GM06990 (cell line): ENCODE measurements around the gene CDH24.
A peak's percentile ranks its signal among the peaks of the same experiment; 100 is the strongest.

Experiments
- DNase-seq: peaks from one replicate; pipeline ENCODE4 v3.0.0-alpha.2; 2011; ENCODE audit not compliant: insufficient read length; ENCODE audit errors: extremely low read depth
- H3K27me3 ChIP-seq: replicated peaks from 2 replicates; pipeline ENCODE4 v1.6.0; 2011; ENCODE audit warnings: low read length; ENCODE audit not compliant: control insufficient read depth, insufficient read depth
- H3K36me3 ChIP-seq: 2 replicates; pipeline ENCODE4 v1.5.1; 2011; ENCODE audit warnings: low read length; ENCODE audit not compliant: control insufficient read depth, insufficient read depth
- H3K4me3 ChIP-seq: replicated peaks from 2 replicates; pipeline ENCODE4 v1.5.1; 2011; ENCODE audit warnings: low read depth, mild to moderate bottlenecking, control low read depth, low read length
- TF ChIP-seq, protein P1 (sequence below): IDR thresholded peaks from 2 replicates; pipeline ENCODE4 v1.5.1; 2011; ENCODE audit warnings: low read length, control low read depth, mild to moderate bottlenecking, inconsistent platforms; ENCODE audit not compliant: insufficient read depth, poor library complexity, severe bottlenecking

Gene CDH24

DNA sequence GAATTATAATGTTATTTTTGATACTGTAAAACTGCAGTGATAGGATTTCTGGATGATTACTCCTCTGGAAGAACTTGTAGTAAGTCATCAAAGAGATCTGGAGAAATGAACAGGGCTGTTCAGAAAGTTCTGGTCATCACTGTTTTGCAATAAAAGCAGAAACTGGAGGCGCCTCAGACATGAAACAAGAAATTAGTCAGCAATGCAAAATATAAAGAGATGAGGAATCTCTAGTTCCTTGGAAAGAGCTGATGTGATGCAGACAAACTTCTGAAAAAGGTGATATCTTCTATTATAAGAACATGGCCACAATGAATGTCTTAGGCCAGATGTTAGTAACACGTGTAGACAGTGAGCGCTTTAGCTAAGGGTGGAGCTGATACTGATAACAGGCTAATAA lies 28.1 kb upstream of the CDH24 start:
- no peaks in the 10 kb centered on the region for H3K27me3 ChIP-seq

DNA sequence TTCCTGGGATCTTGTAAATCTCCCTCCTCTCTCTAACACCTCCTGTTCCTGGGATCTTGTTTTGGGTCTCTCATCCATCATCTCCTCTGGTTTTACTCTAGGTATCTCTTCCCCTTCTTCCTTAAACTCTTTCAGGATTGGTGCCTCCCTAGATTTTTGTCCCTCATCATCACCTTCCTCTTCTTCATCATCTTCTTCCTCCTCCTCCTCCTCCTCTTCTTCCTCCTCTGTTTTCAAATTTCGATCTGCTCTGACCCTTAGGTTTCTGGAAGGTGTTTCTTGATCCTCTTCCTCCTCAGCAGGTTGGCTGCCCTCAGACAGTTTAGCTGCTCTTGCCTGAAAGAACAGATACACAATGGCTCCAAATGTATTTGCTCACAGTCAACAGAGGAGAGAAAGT lies 23.2 kb upstream of the CDH24 start:
- H3K27me3 ChIP-seq = no peaks in the 10 kb centered on the region
- TF ChIP-seq, protein P1, sequence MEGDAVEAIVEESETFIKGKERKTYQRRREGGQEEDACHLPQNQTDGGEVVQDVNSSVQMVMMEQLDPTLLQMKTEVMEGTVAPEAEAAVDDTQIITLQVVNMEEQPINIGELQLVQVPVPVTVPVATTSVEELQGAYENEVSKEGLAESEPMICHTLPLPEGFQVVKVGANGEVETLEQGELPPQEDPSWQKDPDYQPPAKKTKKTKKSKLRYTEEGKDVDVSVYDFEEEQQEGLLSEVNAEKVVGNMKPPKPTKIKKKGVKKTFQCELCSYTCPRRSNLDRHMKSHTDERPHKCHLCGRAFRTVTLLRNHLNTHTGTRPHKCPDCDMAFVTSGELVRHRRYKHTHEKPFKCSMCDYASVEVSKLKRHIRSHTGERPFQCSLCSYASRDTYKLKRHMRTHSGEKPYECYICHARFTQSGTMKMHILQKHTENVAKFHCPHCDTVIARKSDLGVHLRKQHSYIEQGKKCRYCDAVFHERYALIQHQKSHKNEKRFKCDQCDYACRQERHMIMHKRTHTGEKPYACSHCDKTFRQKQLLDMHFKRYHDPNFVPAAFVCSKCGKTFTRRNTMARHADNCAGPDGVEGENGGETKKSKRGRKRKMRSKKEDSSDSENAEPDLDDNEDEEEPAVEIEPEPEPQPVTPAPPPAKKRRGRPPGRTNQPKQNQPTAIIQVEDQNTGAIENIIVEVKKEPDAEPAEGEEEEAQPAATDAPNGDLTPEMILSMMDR = no peak
- H3K36me3 ChIP-seq = peaks cover 34% of the 10 kb centered on the region
- DNase-seq = no peak
- no peak overlapping the region for H3K4me3 ChIP-seq

More for the DNA sequence above, 28.1 kb upstream of the CDH24 start:
- H3K36me3 ChIP-seq = peaks cover 11% of the 10 kb centered on the region
- no peak for DNase-seq
- no peak overlapping the region for H3K4me3 ChIP-seq
- TF ChIP-seq, protein P1 = no peak

DNA sequence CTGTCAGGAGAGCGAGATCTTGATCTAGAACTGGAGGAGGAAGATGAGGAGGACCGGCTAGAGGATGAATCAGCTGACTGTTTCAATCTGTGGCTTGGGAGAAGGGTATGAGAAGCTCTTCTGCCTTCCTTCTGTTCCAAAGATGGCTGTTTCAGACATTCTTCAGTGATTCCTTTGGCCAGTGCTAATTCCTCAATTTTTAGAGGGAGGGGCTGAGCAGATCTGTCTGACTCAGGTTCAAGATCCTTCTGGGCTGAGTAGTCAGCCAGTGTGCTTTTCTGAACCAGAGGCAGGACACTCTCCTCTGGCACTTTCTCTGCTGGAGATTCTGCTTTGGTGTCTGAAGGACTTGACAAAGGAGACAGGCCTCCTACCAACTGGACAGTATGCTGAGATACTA lies 22.4 kb upstream of the CDH24 start:
- Histone ChIP-seq H3K27me3 (no peaks in the 10 kb centered on the region), H3K36me3 (peaks cover 36% of the 10 kb centered on the region), H3K4me3 (no peak overlapping the region)
- TF ChIP-seq, protein P1 = no peak
- no peak for DNase-seq

DNA sequence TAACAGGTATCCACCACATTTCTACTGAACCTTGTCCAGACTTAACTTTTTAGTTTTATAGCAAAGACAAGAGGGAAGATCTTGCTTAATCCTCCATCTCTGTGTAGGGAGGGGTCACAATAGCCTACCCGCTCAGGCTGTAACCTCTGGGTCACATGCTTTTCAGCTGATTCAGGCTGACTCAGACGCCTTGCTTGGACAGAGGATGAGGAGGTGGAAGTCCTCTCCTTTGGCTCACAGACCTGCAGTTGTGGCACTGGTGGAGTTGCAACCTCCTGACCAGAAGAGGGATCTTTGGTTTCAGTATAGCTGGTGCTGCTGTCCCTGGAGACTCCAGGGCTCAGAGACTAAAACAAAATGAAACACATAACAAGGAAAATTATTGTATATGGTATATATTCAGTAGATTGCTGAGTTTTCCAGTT lies 21.4 kb upstream of the CDH24 start:
- H3K36me3 ChIP-seq = peaks cover 36% of the 10 kb centered on the region
- TF ChIP-seq, protein P1 = no peak
- no peak for DNase-seq
- no peak overlapping the region for H3K4me3 ChIP-seq
- no peaks in the 10 kb centered on the region for H3K27me3 ChIP-seq

DNA sequence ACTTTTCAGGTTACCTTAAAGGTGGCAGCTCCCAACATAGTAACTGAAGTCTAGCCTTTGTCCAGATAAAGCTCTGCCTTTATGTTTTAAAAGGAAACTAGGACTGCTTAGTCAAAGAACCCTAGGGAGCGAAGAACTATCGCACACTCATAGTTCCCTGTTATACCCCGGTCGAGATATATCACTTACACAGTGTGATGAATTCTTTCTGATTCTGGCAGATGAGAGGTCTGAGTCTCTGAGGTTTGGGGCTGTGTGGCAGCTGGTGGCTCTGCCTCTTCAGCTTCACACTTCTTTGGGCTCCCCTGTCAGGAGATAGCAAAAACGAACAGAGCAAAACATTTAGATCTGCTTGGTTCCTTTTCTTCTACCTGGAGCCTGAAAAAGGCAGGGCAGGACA lies 20.6 kb upstream of the CDH24 start:
- DNase-seq = no peak
- TF ChIP-seq, protein P1 = no peak
- no peak overlapping the region for H3K4me3 ChIP-seq
- peaks cover 37% of the 10 kb centered on the region for H3K36me3 ChIP-seq
- no peaks in the 10 kb centered on the region for H3K27me3 ChIP-seq

DNA sequence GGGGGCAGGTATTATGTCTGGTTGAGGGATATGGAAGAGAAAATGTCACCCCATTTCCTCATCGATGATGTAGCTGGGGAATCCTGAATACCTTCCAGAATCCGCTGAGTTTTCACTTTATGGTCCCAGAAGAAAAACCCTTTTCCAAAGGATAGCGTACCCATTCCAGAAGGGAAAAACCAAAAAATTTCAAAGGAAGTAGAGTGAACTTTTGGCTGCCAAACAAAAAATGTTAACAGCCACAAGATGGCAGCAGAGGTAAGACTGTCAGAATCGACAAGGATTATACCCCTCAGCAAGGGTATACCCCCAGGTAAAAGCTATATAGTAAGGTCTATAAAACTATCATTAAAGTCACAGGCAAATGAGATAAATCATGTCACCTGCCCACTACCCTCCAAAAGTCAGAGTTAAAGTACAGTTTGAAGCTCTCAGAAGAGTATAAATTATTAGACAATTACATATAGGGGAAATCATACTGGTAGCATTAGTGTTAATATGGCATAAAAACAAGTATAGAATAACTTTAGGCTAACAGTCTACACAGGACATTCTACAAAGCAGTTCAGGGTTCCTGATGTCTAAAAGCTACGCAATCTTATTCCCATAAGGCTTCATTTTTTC lies 19.6 kb upstream of the CDH24 start:
- Histone ChIP-seq H3K4me3 (no peak overlapping the region), H3K36me3 (peaks cover 36% of the 10 kb centered on the region), H3K27me3 (no peaks in the 10 kb centered on the region)
- TF ChIP-seq, protein P1 = peak; percentile 59
- no peak for DNase-seq
